SK-N-SH (cell line): ENCODE data around the gene CDIP1. TPM values are rescaled to one million over a fixed set of nuclear protein-coding genes. Genes with fewer than 3 reads are reported as not detected.

Source experiments
- CTCF ChIA-PET: fragments of 300-600, 350-600 bp; formaldehyde crosslinking; extraction: SDS; loops from one replicate; lab custom pipeline; 2021; lab: Yijun Ruan, JAX
- POLR2A ChIA-PET: fragments of 350-600 bp; sonication (Branson Sonifier 250); formaldehyde crosslinking; extraction: SDS; loops from one replicate; lab custom pipeline; 2020; ENCODE audit warnings: antibody characterized with exemption, inconsistent platforms; lab: Yijun Ruan, JAX
- DNase-seq: peaks from one replicate; pipeline ENCODE4 v3.0.0; 2012
- H2AFZ ChIP-seq: fragments of 200-600 bp; sonication (generic); 2 replicates; pipeline ENCODE4 v1.8.1; 2016; ENCODE audit warnings: antibody characterized with exemption, mild to moderate bottlenecking, low read depth
- H3F3A ChIP-seq: fragments of 200-600 bp; sonication (generic); replicated peaks from 2 replicates; pipeline ENCODE3; 2016; ENCODE audit warnings: antibody characterized with exemption, mild to moderate bottlenecking; ENCODE audit not compliant: insufficient read depth
- H3K27ac ChIP-seq, 2 experiments: fragments of 200-500 bp in 1 of 2; fragments of 200-600 bp in 1 of 2; sonication (Bioruptor generic) in 1 of 2; sonication (generic), shearing (Covaris generic) in 1 of 2; 2 replicates each; pipeline versions ENCODE4 v1.5.1 to v1.6.1; 2014 to 2016; ENCODE audit warnings: low read depth in 2 of 2, inconsistent platforms in 1 of 2, low read length in 1 of 2, mild to moderate bottlenecking in 1 of 2, mixed read lengths in 1 of 2
- H3K27me3 ChIP-seq: fragments of 200-600 bp; sonication (generic), shearing (Covaris generic); 2 replicates; pipeline ENCODE4 v1.6.1; 2016; ENCODE audit warnings: mixed run types; ENCODE audit not compliant: insufficient read depth
- H3K36me3 ChIP-seq, 2 experiments: fragments of 200-500 bp in 1 of 2; fragments of 200-600 bp in 1 of 2; sonication (Bioruptor generic) in 1 of 2; sonication (generic) in 1 of 2; replicated peaks in 1 of 2; 2 replicates each; pipeline versions ENCODE3 to v1.5.1; 2014 to 2016; ENCODE audit warnings: low read length in 1 of 2, mild to moderate bottlenecking in 1 of 2; ENCODE audit not compliant: insufficient read depth in 2 of 2, control insufficient read depth in 1 of 2
- H3K4me1 ChIP-seq, 2 experiments: fragments of 200-500 bp in 1 of 2; fragments of 200-600 bp in 1 of 2; sonication (Bioruptor generic) in 1 of 2; sonication (generic), shearing (Covaris generic) in 1 of 2; 2 replicates each; pipeline versions ENCODE4 v1.5.1 to v1.6.1; 2014 to 2016; ENCODE audit warnings: low read depth in 1 of 2, low read length in 1 of 2, mixed run types in 1 of 2; ENCODE audit not compliant: insufficient read depth in 2 of 2, control insufficient read depth in 1 of 2
- H3K4me2 ChIP-seq: fragments of 200-600 bp; sonication (generic), shearing (Covaris generic); 2 replicates; pipeline ENCODE4 v1.6.1; 2017; ENCODE audit warnings: mixed run types
- H3K4me3 ChIP-seq, 2 experiments: fragments of 200-500 bp in 1 of 2; fragments of 200-600 bp in 1 of 2; sonication (Bioruptor generic) in 1 of 2; sonication (generic), shearing (Covaris generic) in 1 of 2; 2 replicates each; pipeline versions ENCODE4 v1.5.1 to v1.8.1; 2014 to 2016; ENCODE audit warnings: low read depth in 2 of 2, inconsistent platforms in 1 of 2, low read length in 1 of 2, mild to moderate bottlenecking in 1 of 2, mixed read lengths in 1 of 2, moderate library complexity in 1 of 2
- H3K79me2 ChIP-seq: fragments of 200-600 bp; sonication (generic); 2 replicates; pipeline ENCODE4 v1.8.1; 2017; ENCODE audit warnings: mild to moderate bottlenecking; ENCODE audit not compliant: insufficient read depth
- H3K9ac ChIP-seq: fragments of 200-600 bp; sonication (generic); 2 replicates; pipeline ENCODE4 v1.6.1; 2017; ENCODE audit warnings: mixed run types
- H3K9me2 ChIP-seq: fragments of 200-600 bp; sonication (generic); 2 replicates; pipeline ENCODE4 v1.6.1; 2017; ENCODE audit warnings: mixed run types
- H3K9me3 ChIP-seq: fragments of 200-600 bp; sonication (generic); 2 replicates; pipeline ENCODE4 v1.6.1; 2017; ENCODE audit warnings: mixed run types, mild to moderate bottlenecking, moderate library complexity
- H4K20me1 ChIP-seq: fragments of 200-600 bp; sonication (generic); 2 replicates; pipeline ENCODE4 v1.6.1; 2017; ENCODE audit warnings: mild to moderate bottlenecking, mixed run types; ENCODE audit not compliant: insufficient read depth
- CHD2 ChIP-seq: fragments of 150-350 bp; IDR thresholded peaks from 2 replicates; pipeline ENCODE4 v1.6.1; 2018; ENCODE audit warnings: low read length; ENCODE audit not compliant: partially characterized antibody
- ELF1 ChIP-seq: IDR thresholded peaks from 2 replicates; pipeline ENCODE4 v1.4.0; 2012
- EZH2phosphoT487 ChIP-seq: fragments of 200-600 bp; sonication (generic); IDR thresholded peaks from 2 replicates; pipeline ENCODE4 v1.6.1; 2017; ENCODE audit warnings: low read depth, mixed run types, mild to moderate bottlenecking, antibody characterized with exemption, moderate library complexity, borderline replicate concordance
- FOSL2 ChIP-seq: IDR thresholded peaks from 2 replicates; pipeline ENCODE4 v1.4.0; 2012; ENCODE audit warnings: low read depth, mild to moderate bottlenecking, moderate library complexity, borderline replicate concordance
- FOXM1 ChIP-seq: IDR thresholded peaks from 2 replicates; pipeline ENCODE4 v1.4.0; 2012; ENCODE audit warnings: low read depth, mild to moderate bottlenecking
- JUND ChIP-seq: IDR thresholded peaks from 2 replicates; pipeline ENCODE4 v1.4.0; 2012
- MEF2A ChIP-seq: IDR thresholded peaks from 2 replicates; pipeline ENCODE4 v1.4.0; 2012; ENCODE audit warnings: low read depth, borderline replicate concordance
- NFIC ChIP-seq: IDR thresholded peaks from 2 replicates; pipeline ENCODE4 v1.4.0; 2012; ENCODE audit warnings: borderline replicate concordance
- PBX3 ChIP-seq: IDR thresholded peaks from 2 replicates; pipeline ENCODE4; 2012
- REST ChIP-seq: IDR thresholded peaks from 2 replicates; pipeline ENCODE4 v1.6.1; 2012; ENCODE audit warnings: mild to moderate bottlenecking, low read depth, low read length, moderate library complexity
- RFX5 ChIP-seq: IDR thresholded peaks from 2 replicates; pipeline ENCODE4 v1.6.1; 2012; ENCODE audit warnings: mild to moderate bottlenecking, improper control_type of control experiment, low read length
- TEAD4 ChIP-seq: IDR thresholded peaks from 2 replicates; pipeline ENCODE4 v1.4.0; 2012; ENCODE audit warnings: mild to moderate bottlenecking, borderline replicate concordance; ENCODE audit not compliant: insufficient read depth
- USF1 ChIP-seq: IDR thresholded peaks from 2 replicates; pipeline ENCODE4 v1.4.0; 2012; ENCODE audit warnings: low read depth, borderline replicate concordance
- ZBTB33 ChIP-seq: IDR thresholded peaks from 2 replicates; pipeline ENCODE4 v1.4.0; 2012; ENCODE audit warnings: low read depth, borderline replicate concordance
- WGBS: methylation state at CpG from one replicate; pipeline ENCODE4 v1.1.6; 2017; ENCODE audit warnings: low lambda C conversion rate; 5-methylcytosine and 5-hydroxymethylcytosine counted together
- polyA plus RNA-seq, 3 experiments: library from polyadenylated mRNA; depleted of rRNA; stranded (reverse); fragments of >200 nt; gene quantifications; 2 replicates each; pipeline ENCODE4 v1.2.3, GENCODE V29; 2012

The CDIP1 gene
- polyA plus RNA-seq, 1 of the 3 experiments (the other 2 are of a cell fraction), result 30.2 TPM

- ChIA-PET POLR2A (no interaction called here), CTCF (interaction anchor here (1.6 kb wide), 1 partner anchor 36 kb away, joined by 5 read pairs; no protein-coding TSS in a partner anchor)
- Histone ChIP-seq H3K9ac (no peak overlapping the region), H3K4me3 (no peak overlapping the region), H3K4me1 (no peaks in the 10 kb centered on the region; a peak in 2 of 4 replicates), H3F3A (peaks cover 15% of the 10 kb centered on the region), H3K79me2 (peaks cover 93% of the 10 kb centered on the region), H2AFZ (no peak overlapping the region), H3K27ac (no peak overlapping the region), H3K36me3 (peaks cover 7 to 12% of the 10 kb centered on the region in 2 experiments), H3K9me2 (no peaks in the 10 kb centered on the region), H3K9me3 (no peaks in the 10 kb centered on the region), H4K20me1 (no peaks in the 10 kb centered on the region; the same call in 1 of the 2 replicates), H3K27me3 (no peaks in the 10 kb centered on the region), H3K4me2 (no peak overlapping the region)
- TF ChIP-seq PBX3 (no peak), ELF1 (no peak), FOSL2 (no peak), CHD2 (no peak), MEF2A (no peak), RFX5 (no peak), FOXM1 (no peak), ZBTB33 (no peak), JUND (no peak), REST (no peak), EZH2phosphoT487 (no peak), TEAD4 (no peak), NFIC (no peak), USF1 (no peak)
- 100% methylated on average over 1 of the region's 1 CpG for WGBS
- DNase-seq, result no peak
These were observed 56.6 kb downstream of the CDIP1 start for GRCh38 chr16:4481963-4482362.
